ENCODE measurements around the gene ITGA11.

- TF ChIP-seq ZNF331 (CRISPR knock-in tag; IDR thresholded peaks at IDR 0.05; ENCODE audit: low read depth) (no peak), CTCF (conservative IDR thresholded peaks at IDR 0.05; ENCODE audit: low read depth in 2 of 2) (no peak), CREB1 (CRISPR knock-in tag; IDR thresholded peaks at IDR 0.05; ENCODE audit: low read depth) (no peak), JUNB (IDR thresholded peaks at IDR 0.05; ENCODE audit: unreplicated experiment) (no peak)
Observed at GRCh38 chr15:68363353-68363752, 68.6 kb downstream of the ITGA11 start.

Data from GM23338 (cell line).